WERI-Rb-1 (cell line): ENCODE results near the gene GALNTL6.

Experiments used
- DNase-seq: peaks from one replicate; pipeline ENCODE4 v3.0.0-alpha.2; 2020
- H3K27ac ChIP-seq: fragments of 250-450 bp; sonication (Bioruptor Pico); 2 replicates; pipeline ENCODE4 v1.5.1; 2020; ENCODE audit warnings: mild to moderate bottlenecking, moderate library complexity
- H3K27me3 ChIP-seq: fragments of 250-450 bp; sonication (Bioruptor Pico); 2 replicates; pipeline ENCODE4 v1.5.1; 2021; ENCODE audit warnings: mild to moderate bottlenecking, low read depth, moderate library complexity; ENCODE audit not compliant: insufficient read depth, severe bottlenecking
- H3K36me3 ChIP-seq: fragments of 250-450 bp; sonication (Bioruptor Pico); 2 replicates; pipeline ENCODE4 v1.5.1; 2020; ENCODE audit warnings: mild to moderate bottlenecking, moderate library complexity
- H3K4me3 ChIP-seq: 2 replicates; pipeline ENCODE4 v1.5.1; 2011; ENCODE audit warnings: low read depth, mild to moderate bottlenecking, control low read depth, low read length
- H3K9me3 ChIP-seq: fragments of 250-450 bp; sonication (Bioruptor Pico); 2 replicates; pipeline ENCODE4 v1.5.1; 2021; ENCODE audit warnings: mild to moderate bottlenecking, moderate library complexity; ENCODE audit not compliant: severe bottlenecking
- CTCF ChIP-seq: IDR thresholded peaks from 2 replicates; pipeline ENCODE4 v1.5.1; 2011; ENCODE audit warnings: low read depth, mild to moderate bottlenecking, control low read depth, inconsistent platforms, low read length

Gene GALNTL6

DNA sequence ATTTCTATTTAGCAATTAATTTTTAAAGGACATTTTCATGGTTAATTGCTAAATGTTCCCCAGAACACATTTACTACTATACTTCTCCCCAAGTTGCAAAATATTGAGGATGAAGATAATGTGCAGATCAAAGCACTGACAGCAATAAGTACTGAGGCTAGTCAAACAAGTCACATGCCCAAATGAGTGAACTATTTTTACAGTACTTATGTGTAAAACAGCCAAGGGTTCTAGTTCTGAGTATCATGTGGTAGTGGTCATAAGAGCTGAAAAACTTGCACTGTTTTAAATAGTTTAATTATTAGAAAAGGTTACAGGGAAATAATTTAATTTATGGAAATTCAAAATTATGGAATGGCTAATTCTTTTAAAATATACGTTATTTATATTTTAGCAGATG, 3.8 kb downstream of the GALNTL6 start:
- no peak for TF ChIP-seq CTCF
- no peaks in the 10 kb centered on the region for H3K27me3 ChIP-seq
- no peak for DNase-seq
- H3K9me3 ChIP-seq, result peaks cover 4% of the 10 kb centered on the region
- H3K36me3 ChIP-seq, result no peaks in the 10 kb centered on the region
- H3K4me3 ChIP-seq, result no peak overlapping the region
- H3K27ac ChIP-seq, result no peak overlapping the region

DNA sequence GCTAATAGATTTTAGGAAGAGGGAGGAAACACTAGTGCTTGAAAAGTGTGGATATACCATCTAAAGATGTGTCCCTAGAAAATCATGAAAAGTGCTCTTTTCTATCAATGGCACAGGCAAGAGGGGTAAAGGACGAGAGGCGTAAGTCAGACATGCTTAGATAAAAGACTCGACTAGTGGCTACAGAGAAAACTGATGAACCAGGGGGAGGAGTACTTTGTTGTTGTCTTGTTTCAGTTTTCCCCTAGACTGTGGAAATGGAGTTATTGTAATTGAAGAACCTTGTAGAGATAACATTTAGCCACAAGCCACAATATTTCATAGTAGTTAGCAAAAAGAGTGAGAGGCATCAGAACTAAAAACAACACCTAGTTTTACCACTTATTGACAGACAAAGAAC, 21.4 kb downstream of the GALNTL6 start:
- no peak for TF ChIP-seq CTCF
- no peak overlapping the region for H3K27ac ChIP-seq
- H3K36me3 ChIP-seq, result no peaks in the 10 kb centered on the region
- no peak overlapping the region for H3K4me3 ChIP-seq
- H3K9me3 ChIP-seq, result no peaks in the 10 kb centered on the region
- H3K27me3 ChIP-seq, result no peaks in the 10 kb centered on the region
- no peak for DNase-seq

DNA sequence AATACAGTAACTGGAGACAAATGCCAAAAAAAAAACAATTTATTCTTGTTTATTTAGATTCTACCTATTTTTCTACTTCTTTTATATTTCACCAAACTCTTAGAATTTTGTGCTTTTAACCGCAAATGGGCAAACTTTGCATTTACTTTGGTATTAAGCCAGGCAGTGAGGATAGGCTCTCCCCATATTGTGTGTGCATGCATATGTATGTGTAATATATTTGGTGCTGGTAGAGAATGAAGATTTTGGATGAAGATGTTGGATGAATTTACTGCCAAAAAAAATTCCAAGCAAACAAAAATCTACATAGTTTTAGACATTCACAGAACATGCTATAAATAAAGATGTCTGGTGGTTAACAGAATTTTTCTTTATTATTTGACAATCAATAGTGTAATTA, 30.3 kb downstream of the GALNTL6 start:
- H3K4me3 ChIP-seq, result no peak overlapping the region
- no peaks in the 10 kb centered on the region for H3K9me3 ChIP-seq
- no peaks in the 10 kb centered on the region for H3K27me3 ChIP-seq
- no peak for TF ChIP-seq CTCF
- no peak for DNase-seq
- no peaks in the 10 kb centered on the region for H3K36me3 ChIP-seq
- H3K27ac ChIP-seq, result no peak overlapping the region

DNA sequence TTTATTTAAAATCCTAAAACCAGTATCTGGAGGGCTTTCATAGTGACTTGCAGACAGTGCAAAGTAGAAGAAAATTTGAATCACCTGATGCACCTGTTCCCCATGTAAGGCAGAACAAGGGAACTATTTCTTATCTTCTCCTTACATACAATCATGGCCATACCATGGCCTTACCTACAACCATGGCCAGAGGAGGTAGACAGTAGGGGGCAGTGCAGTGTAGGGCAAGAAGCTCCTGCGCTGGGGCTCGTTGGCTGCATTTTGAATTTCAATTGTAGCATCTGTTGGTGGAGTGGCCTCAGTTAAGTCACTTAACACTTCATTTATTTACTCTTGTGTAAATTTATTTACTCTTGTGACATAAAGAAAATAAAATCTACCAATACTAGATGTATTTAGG, 33.0 kb downstream of the GALNTL6 start:
- peak; percentile 90 for DNase-seq
- Histone ChIP-seq H3K9me3 (no peaks in the 10 kb centered on the region), H3K36me3 (no peaks in the 10 kb centered on the region), H3K4me3 (no peak overlapping the region), H3K27me3 (no peaks in the 10 kb centered on the region), H3K27ac (no peak overlapping the region)
- peak; percentile 85 for TF ChIP-seq CTCF

DNA sequence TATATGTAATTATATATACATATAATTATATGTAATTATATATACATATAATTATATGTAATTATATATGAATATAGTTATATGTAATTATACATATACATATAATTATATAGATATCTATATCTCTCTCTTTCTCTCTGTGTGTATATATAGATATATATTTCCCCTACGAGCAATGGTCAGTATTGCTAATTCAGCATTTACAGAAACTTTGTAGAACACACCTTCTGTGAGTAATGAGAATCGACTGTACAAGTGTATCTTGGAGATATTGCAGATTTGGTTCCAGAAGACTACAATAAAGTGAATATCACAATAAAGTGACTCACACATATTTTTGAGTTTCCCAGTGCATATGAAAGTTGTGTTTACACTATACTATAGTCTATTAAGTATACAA, 33.7 kb downstream of the GALNTL6 start:
- H3K36me3 ChIP-seq, result no peaks in the 10 kb centered on the region
- no peaks in the 10 kb centered on the region for H3K27me3 ChIP-seq
- TF ChIP-seq CTCF, result no peak
- no peak overlapping the region for H3K27ac ChIP-seq
- H3K4me3 ChIP-seq, result no peak overlapping the region
- no peaks in the 10 kb centered on the region for H3K9me3 ChIP-seq
- DNase-seq, result no peak

- Histone ChIP-seq H3K4me3 (no peak overlapping the region), H3K9me3 (no peaks in the 10 kb centered on the region), H3K36me3 (no peaks in the 10 kb centered on the region), H3K27me3 (no peaks in the 10 kb centered on the region), H3K27ac (no peak overlapping the region)
- no peak for DNase-seq
- TF ChIP-seq CTCF, result no peak
These were observed 34.5 kb downstream of the GALNTL6 start for GRCh38 chr4:171847751-171848150.
